Kidney (tissue), 14 donors: ENCODE results near the gene RABGGTA. TPM values are rescaled to one million over a fixed set of nuclear protein-coding genes. Genes with fewer than 3 reads are reported as not detected.

Source experiments
- DNase-seq, 5 donors: peaks; one replicate each; pipeline ENCODE4 v3.0.0-alpha.2; 2013 to 2020
- FAIRE-seq: peaks from 2 replicates; lab custom pipeline; 2012; peaks lifted over from hg19 to GRCh38; lab: Jason Lieb, UNC
- H3K27ac ChIP-seq, 2 donors: one replicate each; pipeline ENCODE4 v1.7.0; 2013; ENCODE audit warnings: low read depth in 2 of 2, low read length in 2 of 2, inconsistent platforms in 1 of 2
- H3K27me3 ChIP-seq: one replicate; pipeline ENCODE4 v1.7.1; 2013; ENCODE audit warnings: low read length, inconsistent platforms; ENCODE audit not compliant: control insufficient read depth, insufficient read depth
- H3K36me3 ChIP-seq, 3 donors: one replicate each; pipeline versions ENCODE4 v1.7.0 to v1.7.1; 2013; ENCODE audit warnings: low read length in 3 of 3, control low read depth in 1 of 3, inconsistent platforms in 1 of 3; ENCODE audit not compliant: insufficient read depth in 3 of 3, control insufficient read depth in 2 of 3
- H3K4me1 ChIP-seq, 3 donors: one replicate each; pipeline versions ENCODE4 v1.7.0 to v1.7.1; 2013; ENCODE audit warnings: low read length in 3 of 3, inconsistent platforms in 1 of 3, low read depth in 1 of 3; ENCODE audit not compliant: control insufficient read depth in 2 of 3, insufficient read depth in 2 of 3
- H3K4me3 ChIP-seq, 3 donors: one replicate each; pipeline versions ENCODE4 v1.7.0 to v1.8.1; 2013; ENCODE audit warnings: low read length in 3 of 3, control low read depth in 1 of 3, inconsistent platforms in 1 of 3
- H3K9ac ChIP-seq, 3 donors: one replicate each; pipeline versions ENCODE4 v1.7.0 to v1.7.1; 2013; ENCODE audit warnings: low read length in 3 of 3, control low read depth in 1 of 3, inconsistent platforms in 1 of 3
- H3K9me3 ChIP-seq, 3 donors: one replicate each; pipeline versions ENCODE4 v1.7.0 to v1.7.1; 2013; ENCODE audit warnings: low read length in 3 of 3, control low read depth in 1 of 3, inconsistent platforms in 1 of 3; ENCODE audit not compliant: control insufficient read depth in 2 of 3, insufficient read depth in 1 of 3
- intact Hi-C: fragments of 100-400 bp; cut with DNase I; formaldehyde crosslinking; loops from one replicate; pipeline ENCODE4 v1.11.1; 2022
- polyA plus RNA-seq: library from polyadenylated mRNA; stranded (reverse); fragments of 350-450 nt; fragmentation: Illumina TruSeq; extraction: RNeasy Lipid Tissue Mini Kit (QIAGEN cat#74804); gene quantifications from one replicate; pipeline ENCODE4 v1.2.3, GENCODE V29; 2014; ENCODE audit warnings: low read depth, low replicate concordance; ENCODE audit not compliant: insufficient read depth
- total RNA-seq: library from RNA; stranded (reverse); fragmentation: NEBNext Ultra II Directional; extraction: Animal tissue kit (Norgen Biotek cat#: 25700); gene quantifications from one replicate; pipeline ENCODE4 v1.2.1, GENCODE V29; 2021
- TF ChIP-seq, protein P1 (sequence below): IDR thresholded peaks from 3 replicates; pipeline ENCODE4 v1.5.1; 2012; ENCODE audit warnings: mild to moderate bottlenecking, moderate library complexity, borderline replicate concordance; ENCODE audit not compliant: insufficient read depth; ENCODE audit errors: extremely low read depth
- donor health status: control.
- donor health status: control.
- donor health status: control.
- donor health status: control.
- donor health status: control.
- donor health status: DM: yes; HTN: yes; CAD: no.
- donor health status: Normal renal cell carcinoma (clear cell type).

The RABGGTA gene
- total and polyA plus RNA-seq, 2 donors from 2014 or later, result 25.8 to 33.9 TPM

DNA sequence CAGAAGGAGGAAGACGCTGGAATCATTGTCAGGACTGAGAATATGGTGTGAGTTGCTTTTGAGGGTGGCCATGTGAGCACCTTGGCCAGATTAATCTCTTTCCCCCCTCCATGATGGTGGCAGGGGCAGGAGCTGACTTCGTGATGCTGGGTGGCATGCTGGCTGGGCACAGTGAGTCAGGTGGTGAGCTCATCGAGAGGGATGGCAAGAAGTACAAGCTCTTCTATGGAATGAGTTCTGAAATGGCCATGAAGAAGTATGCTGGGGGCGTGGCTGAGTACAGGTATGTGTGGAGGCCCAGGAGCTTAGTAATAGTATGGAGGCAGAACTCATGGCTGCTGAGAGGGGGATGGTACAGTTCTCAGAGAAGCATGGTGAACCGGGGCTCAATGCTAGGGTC is 33.3 kb downstream of the RABGGTA start:
- intact Hi-C loops, result no loop called here
- peaks cover 8 to 49% (median 42%) of the 10 kb centered on the region in 3 donors for H3K36me3 ChIP-seq

DNA sequence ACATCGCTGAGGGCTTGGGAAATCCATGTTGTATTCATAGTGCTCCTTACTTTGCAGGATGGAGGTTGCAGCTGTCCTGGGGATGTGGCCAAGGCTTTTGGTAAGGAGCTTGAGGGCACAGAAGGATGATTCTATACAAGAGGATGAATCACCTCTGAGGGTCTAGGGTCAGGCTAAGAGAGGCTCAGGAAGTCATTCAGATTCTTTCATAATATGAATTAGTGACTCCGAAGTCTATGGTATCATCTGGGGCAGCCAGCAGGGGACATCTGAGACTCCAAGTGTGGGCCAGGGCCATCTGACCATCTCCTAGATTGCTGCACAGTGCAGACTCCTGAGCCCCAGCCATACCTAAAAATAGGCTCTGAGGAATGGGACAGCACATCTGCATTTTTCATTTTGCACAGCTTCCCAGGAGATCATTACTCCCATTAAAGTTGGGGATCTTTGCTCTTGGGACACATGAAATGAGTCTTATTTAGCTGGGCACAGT is 33.9 kb downstream of the RABGGTA start:
- Histone ChIP-seq H3K4me3 (no peak overlapping the region), H3K27me3 (no peaks in the 10 kb centered on the region), H3K36me3 (peaks cover 8 to 49% (median 42%) of the 10 kb centered on the region in 3 donors), H3K4me1 (peaks cover 0 to 38% (median 22%) of the 10 kb centered on the region in 3 donors), H3K9me3 (no peaks in the 10 kb centered on the region), H3K27ac (no peak overlapping the region), H3K9ac (no peak overlapping the region)
- DNase-seq (no peak), FAIRE-seq (no peak)
- intact Hi-C loops, result no loop called here
- TF ChIP-seq, protein P1, sequence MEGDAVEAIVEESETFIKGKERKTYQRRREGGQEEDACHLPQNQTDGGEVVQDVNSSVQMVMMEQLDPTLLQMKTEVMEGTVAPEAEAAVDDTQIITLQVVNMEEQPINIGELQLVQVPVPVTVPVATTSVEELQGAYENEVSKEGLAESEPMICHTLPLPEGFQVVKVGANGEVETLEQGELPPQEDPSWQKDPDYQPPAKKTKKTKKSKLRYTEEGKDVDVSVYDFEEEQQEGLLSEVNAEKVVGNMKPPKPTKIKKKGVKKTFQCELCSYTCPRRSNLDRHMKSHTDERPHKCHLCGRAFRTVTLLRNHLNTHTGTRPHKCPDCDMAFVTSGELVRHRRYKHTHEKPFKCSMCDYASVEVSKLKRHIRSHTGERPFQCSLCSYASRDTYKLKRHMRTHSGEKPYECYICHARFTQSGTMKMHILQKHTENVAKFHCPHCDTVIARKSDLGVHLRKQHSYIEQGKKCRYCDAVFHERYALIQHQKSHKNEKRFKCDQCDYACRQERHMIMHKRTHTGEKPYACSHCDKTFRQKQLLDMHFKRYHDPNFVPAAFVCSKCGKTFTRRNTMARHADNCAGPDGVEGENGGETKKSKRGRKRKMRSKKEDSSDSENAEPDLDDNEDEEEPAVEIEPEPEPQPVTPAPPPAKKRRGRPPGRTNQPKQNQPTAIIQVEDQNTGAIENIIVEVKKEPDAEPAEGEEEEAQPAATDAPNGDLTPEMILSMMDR, result no peak

More for the DNA sequence above, 33.3 kb downstream of the RABGGTA start:
- Histone ChIP-seq H3K4me3 (no peak overlapping the region), H3K4me1 (peaks cover 0 to 34% (median 22%) of the 10 kb centered on the region in 3 donors), H3K27ac (no peak overlapping the region), H3K27me3 (no peaks in the 10 kb centered on the region), H3K9me3 (no peaks in the 10 kb centered on the region), H3K9ac (no peak overlapping the region)
- DNase-seq, result no peak
- no peak for FAIRE-seq
- TF ChIP-seq, protein P1, result no peak

DNA sequence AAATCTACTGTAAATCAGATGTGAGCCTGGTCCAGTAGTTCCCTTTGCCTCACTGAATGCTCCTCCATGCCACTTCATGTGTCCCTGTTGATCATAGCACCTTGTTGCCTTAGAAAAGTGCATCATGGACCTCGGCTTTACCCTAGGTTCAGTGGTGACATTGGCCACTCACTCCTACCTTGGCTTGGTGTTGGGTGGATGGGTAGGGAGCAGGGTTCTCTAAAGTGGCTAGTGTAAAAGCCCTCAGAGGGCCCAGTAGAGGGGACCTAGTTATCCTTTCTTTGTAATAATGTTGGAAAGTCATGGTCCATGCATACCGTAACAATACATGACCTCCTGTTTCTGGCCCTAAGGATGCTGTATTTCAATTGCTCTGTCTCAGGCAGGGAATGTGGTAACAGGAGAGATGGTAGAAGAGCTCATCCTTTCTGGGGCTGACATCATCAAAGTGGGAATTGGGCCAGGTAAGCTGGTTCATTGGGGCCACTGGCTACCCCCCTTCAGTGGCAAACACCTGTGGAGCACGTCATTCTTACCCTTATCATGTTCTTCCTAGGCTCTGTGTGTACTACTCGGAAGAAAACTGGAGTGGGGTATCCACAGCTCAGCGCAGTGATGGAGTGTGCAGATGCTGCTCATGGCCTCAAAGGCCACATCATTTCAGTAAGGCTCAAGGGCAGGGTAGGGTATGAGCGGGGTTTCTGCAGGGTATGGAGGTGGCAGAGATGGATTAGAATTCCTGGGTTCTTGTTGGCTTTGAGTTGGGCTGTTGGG is 34.5 kb downstream of the RABGGTA start:
- H3K4me1 ChIP-seq, result peaks cover 0 to 38% (median 22%) of the 10 kb centered on the region in 3 donors

More for the DNA sequence above, 34.5 kb downstream of the RABGGTA start:
- TF ChIP-seq, protein P1, result no peak
- Histone ChIP-seq H3K27me3 (no peaks in the 10 kb centered on the region), H3K27ac (no peak overlapping the region), H3K9me3 (no peaks in the 10 kb centered on the region), H3K9ac (no peak overlapping the region), H3K4me3 (no peak overlapping the region), H3K36me3 (peaks cover 8 to 49% (median 42%) of the 10 kb centered on the region in 3 donors)
- no peak for DNase-seq
- intact Hi-C loops, result no loop called here
- FAIRE-seq, result no peak
